Esophagus squamous epithelium (tissue), 4 donors: ENCODE measurements around the gene QDPR.

Experiments
- CTCF ChIP-seq, 6 experiments: fragments of 450-650 bp in 4 of 6; fragments of 200-600 bp in 2 of 6; sonication (generic) in 2 of 6; IDR thresholded peaks; one replicate each; pipeline ENCODE4 v1.5.1; 2016 to 2019; ENCODE audit warnings: antibody characterized with exemption in 6 of 6, mild to moderate bottlenecking in 4 of 6, moderate library complexity in 4 of 6
- POLR2A ChIP-seq, 4 donors: fragments of 450-650 bp; IDR thresholded peaks; one replicate each; pipeline ENCODE4 v1.6.1; 2017; ENCODE audit warnings: antibody characterized with exemption in 4 of 4, mild to moderate bottlenecking in 4 of 4, moderate library complexity in 3 of 4

GRCh38 chr4:17497890-17498523 is 13.9 kb downstream of the QDPR start:
- TF ChIP-seq CTCF (IDR thresholded peaks at IDR 0.05) (no peak), POLR2A (IDR thresholded peaks at IDR 0.05) (no peak)
